ENCODE measurements around the gene NMNAT2. TPM values are rescaled to one million over a fixed set of nuclear protein-coding genes. Genes with fewer than 3 reads are reported as not detected.

The NMNAT2 gene
- total RNA-seq, 1 experiment from 2014 or later: not detected

GRCh38 chr1:183438060-183438459, 19.9 kb upstream of the NMNAT2 start:
- Histone ChIP-seq H3K9me3 (ENCODE audit: control insufficient read depth in 1 of 2, insufficient read depth in 1 of 2, low read depth in 1 of 2, low read length in 2 of 2) (no peaks in the 10 kb centered on the region), H3K4me2 (ENCODE audit: low read length) (no peak overlapping the region), H3K4me1 (ENCODE audit: control insufficient read depth in 1 of 2, insufficient read depth in 2 of 2, low read length in 2 of 2) (peaks cover 0 to 8% of the 10 kb centered on the region in 2 experiments; a peak in 2 of 4 replicates), H3K79me2 (ENCODE audit: insufficient read depth, low read length) (no peaks in the 10 kb centered on the region), H2AFZ (ENCODE audit: low read depth, low read length, poor library complexity, severe bottlenecking) (no peak overlapping the region), H3K9ac (ENCODE audit: low read length) (no peak overlapping the region), H3K9me2 (ENCODE audit: insufficient read depth) (no peaks in the 10 kb centered on the region), H3K27me3 (ENCODE audit: insufficient read depth, low read length) (no peaks in the 10 kb centered on the region), H3K27ac (ENCODE audit: low read depth, low read length) (no peak overlapping the region), H4K20me1 (ENCODE audit: insufficient read depth) (no peaks in the 10 kb centered on the region), H3K4me3 (replicated peaks in 1 of 2; ENCODE audit: low read depth in 1 of 2, low read length in 2 of 2) (no peak overlapping the region), H3K36me3 (ENCODE audit: control insufficient read depth in 1 of 2, insufficient read depth in 2 of 2, low read length in 2 of 2) (no peaks in the 10 kb centered on the region)
- intact Hi-C loops (cut with micrococcal nuclease): no loop called here
- ATAC-seq (no peak), DNase-seq (ENCODE audit: low read depth, low spot score) (no peak)
- ChIA-PET CTCF (no interaction called here), RAD21 (ENCODE audit: low non-redundant PET in 1 of 2, low total read pairs in 2 of 2, uncharacterized antibody in 2 of 2, unreplicated experiment in 2 of 2) (no interaction called here), POLR2A (no interaction called here)
- TF ChIP-seq EZH2 (IDR thresholded peaks at IDR 0.05): no peak
- TF ChIP-seq TCF7L2 (IDR thresholded peaks at IDR 0.05; ENCODE audit: borderline replicate concordance, extremely low read depth, insufficient read depth, insufficient read length): no peak
- TF ChIP-seq ZFX (IDR thresholded peaks at IDR 0.05): no peak
- TF ChIP-seq CBX3 (IDR thresholded peaks at IDR 0.05; ENCODE audit: low read depth): no peak
- no peak for TF ChIP-seq ZNF274 (IDR thresholded peaks at IDR 0.05; ENCODE audit: low read depth, low read length)
- no peak for TF ChIP-seq RAD21 (IDR thresholded peaks at IDR 0.05; ENCODE audit: low read depth)
- TF ChIP-seq JUND (IDR thresholded peaks at IDR 0.05): no peak
- TF ChIP-seq SP1 (IDR thresholded peaks at IDR 0.05; ENCODE audit: low read depth): no peak
- TF ChIP-seq REST (IDR thresholded peaks at IDR 0.05; ENCODE audit: low read depth): no peak
- TF ChIP-seq SRF (IDR thresholded peaks at IDR 0.05; ENCODE audit: low read depth): no peak
- no peak for TF ChIP-seq ELF1 (IDR thresholded peaks at IDR 0.05; ENCODE audit: borderline replicate concordance, low read depth)
- no peak for TF ChIP-seq FOSL1 (IDR thresholded peaks at IDR 0.05; ENCODE audit: low read depth)
- BruUV-seq (replicated peaks): no TSS peak

Data from HCT116 (cell line).